GM19035 (cell line): ENCODE results near the gene SHB.

Experiments used
- ATAC-seq: cut with Tn5 transposase; IDR thresholded peaks from one replicate; pipeline ENCODE4 v1.9.1; 2021; ENCODE audit not compliant: unreplicated experiment

Gene SHB

DNA sequence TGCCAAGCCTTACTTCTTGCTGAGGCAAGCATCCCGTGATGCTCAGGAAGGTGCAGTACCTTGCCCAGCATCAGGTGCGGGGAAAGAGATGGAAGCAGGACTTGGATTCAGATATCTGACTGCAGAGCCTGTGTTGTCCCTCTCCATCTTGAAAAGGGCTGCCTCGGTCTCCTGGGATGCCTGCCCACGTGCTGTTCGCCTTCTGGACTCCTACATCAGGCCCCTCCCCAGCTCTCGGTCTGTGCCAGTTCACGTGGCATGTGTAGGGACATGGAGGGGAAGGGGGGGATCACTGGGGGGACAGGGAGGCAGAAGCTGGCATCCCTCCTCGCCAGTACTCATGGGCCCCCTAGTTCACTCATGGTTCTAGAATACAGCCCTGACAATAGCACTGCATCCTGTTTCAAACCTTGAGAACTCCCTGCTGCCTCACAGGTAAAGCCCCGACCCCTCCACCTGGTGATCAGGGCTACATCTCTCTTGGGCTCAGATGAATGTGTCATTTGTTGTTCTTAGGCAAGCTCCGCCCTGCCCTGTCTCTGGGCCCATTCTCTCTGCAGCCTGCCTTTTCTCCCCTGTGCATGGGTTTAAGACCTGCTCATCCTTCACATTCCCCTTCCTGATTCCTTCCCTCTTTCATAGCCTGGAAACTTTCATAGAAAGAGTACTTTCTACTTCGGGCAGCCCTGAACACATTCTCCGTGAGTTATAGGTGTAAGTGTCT is 126.2 kb downstream of the SHB start:
- no peak for ATAC-seq

DNA sequence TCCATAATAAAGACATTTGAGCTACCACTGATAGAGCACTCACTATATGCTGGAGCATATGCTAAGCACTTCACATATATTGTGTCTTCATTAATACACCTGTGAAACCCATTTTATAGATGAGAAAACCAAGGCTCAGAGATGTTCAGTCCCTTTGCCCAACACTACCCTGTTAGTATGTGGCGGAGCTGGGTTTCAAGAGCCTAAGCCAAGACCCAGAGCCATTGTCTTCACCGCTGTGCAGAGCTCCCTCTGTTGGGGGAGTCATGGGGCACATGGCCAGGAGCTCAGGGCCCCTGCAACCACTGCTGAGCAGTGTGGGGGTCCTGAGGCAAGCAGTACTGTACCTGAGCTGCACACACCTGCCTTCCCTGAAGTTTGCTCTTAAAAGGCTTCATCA is 127.8 kb downstream of the SHB start:
- no peak for ATAC-seq

DNA sequence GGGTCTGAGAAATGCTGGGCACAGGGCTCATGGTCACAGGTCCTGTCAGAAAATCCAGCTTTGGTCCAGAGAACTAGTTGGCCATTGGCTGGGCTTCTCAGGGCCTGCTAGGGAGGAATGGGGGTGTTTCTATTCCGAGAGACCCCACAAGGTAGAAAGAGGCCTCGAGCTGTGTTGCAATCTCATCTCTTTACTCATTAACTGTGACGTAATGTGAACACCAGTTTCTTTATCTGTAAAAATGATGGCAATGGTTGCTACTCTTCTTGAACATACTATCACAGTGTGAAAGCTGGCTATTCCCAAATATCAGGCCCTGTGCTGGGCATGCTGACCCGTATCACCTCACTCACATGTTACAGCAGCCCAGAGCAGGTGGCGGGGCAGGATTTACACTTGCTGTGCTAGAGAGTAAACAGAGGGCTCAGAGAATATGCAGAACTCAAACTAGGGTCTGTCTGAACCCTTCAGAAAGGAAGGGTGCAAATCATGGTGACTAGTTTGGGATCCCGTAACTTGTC is 129.4 kb downstream of the SHB start:
- no peak for ATAC-seq

DNA sequence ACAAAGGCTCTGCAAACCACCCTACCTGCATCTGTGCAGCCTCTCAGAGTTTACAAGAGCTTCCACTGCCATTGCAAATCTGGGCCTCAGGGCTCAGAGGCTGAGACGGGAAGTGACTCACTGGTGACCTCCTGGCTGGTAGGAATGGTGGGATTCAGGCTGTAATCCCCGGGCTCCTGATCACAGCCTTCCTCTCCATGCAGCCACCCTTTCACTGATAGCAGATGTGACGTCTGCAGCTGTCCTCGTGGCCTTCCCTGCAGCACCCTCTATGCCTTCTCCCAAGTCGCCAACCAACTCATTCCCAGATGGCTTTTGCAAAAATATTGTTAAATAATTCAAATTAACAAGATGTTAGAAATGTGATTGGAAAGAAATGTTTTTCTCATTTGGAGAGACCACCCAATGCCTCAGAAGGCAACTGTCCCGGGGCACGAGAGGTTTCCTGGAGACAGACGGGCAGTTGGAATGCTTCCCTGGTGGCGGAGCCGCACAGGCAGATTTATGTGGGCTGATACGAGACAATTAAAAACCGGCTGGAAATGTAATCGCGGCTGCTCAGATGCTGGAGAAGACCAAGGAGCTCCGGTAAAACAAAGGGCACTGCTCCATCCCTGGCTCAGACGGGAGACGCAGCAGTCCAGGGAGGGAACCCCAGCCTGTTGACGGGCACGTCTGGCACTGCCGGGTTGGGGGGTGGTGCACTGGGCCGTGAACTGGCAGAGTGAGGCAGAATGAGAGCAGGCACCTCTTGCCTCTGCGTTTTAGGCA is 130.7 kb downstream of the SHB start:
- ATAC-seq, result no peak

DNA sequence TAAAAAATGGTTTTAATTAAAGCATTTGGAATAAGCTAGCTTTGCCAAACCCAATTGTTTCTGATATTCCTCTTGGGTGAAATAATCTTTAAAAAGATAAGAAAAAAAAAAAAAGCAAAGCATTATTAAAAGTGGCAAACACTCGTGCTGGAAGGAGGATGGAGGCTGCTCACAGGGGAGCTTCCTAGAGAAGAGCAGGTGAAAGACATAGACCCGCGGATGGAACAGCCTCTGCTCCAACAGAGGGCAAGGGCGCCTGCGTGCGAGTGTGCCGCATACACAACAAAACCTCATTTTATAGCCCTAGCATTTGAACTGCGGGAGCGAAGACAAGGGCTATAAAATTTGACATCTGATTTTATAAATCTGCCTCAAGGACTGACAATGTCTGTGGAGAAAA is 131.7 kb downstream of the SHB start:
- no peak for ATAC-seq

DNA sequence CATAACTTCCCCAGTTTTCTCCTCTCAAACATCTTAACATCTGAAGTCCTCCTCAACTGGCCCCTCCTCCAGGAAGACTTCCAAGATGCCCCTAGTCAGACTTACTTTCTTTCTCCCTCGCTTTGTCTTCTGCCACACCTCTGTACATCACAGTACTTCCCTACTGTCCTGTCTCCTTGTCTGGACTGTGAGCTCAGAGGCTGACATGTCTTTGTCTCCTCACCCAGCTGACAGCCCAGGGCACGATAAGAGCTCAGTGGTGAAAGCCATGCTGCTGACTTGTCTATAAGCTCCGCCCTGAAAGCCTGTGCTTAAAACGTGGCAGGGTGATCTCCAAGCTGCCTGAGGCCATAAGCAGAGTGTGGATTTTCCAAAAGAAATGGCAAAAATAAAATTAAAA is 132.1 kb downstream of the SHB start:
- ATAC-seq, result no peak

DNA sequence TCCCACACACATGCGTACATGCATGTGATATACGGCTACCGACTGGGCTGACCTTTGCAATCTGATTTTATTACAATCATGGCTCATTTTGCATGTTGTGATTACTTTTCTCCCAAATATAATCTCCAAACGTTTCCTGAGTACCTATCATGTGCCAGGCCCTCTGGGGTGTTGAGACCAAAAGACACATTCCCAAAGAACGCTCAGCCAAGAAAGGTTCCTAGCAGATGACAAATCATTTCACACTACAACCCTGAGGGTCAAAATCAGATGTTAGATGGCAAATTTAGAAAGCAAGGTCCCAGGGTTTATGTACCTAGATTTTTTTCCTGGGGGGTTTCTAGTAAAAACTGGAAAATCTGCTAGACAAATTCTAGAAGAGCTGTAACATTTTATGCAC is 132.7 kb downstream of the SHB start:
- ATAC-seq, result no peak

DNA sequence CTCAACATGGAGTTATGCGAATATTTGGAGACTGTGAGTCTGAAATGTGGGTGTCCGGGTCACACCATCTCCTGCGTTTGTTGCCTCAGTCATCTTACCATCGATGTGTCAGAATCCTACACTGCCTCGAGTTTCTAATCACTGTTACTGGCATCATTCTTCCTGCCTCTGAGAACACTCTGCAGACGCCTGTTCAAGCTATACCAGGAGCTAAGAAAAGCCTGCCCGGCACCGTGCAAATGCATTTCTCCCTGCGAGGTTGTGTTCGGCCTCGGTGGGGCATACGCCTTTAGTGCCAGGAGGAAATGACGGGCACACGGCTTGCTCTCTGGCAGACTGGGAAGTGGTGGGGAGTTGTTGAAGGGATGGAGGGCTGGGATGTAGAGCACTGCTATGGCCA is 133.9 kb downstream of the SHB start:
- no peak for ATAC-seq

DNA sequence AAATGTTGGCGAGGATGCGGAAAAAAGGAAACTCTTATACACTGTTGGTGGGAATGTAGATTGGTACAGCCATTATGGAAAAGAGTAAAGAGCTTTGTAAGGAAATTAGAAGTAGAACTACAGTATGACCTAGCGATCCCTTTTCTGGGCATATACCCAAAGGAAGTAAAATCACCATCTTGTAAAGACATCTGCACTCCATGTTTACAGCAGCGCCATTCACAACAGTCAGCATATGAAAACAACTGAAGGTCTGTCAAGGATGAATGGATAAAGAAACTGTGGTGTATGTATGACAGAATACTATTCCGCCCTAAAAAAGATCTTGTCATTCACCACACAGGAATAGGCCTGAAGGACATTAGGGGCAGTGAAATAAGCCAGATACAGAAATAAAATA is 137.4 kb downstream of the SHB start:
- no peak for ATAC-seq

DNA sequence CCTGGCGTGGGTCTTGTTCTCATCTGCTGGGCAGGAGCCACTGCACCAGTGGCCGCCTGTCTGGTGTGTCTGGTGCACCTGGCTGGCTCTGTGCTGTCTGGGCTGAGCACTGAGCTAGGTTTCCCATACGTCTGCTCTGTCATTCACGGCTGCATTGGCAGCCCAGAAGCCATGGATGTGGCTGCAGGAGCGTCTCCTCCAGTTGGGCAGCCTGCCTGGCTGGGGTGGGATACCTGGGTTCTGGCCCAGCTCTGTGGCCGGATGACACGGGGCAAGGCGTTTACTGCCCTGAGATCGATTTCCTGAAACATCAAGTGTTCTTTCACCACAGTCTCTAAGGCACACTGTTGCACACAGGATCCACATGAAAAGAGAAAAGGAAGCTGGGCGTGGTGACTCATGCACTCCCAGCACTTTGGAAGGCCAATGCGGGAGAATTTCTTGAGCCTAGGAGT is 139.6 kb downstream of the SHB start:
- no peak for ATAC-seq

DNA sequence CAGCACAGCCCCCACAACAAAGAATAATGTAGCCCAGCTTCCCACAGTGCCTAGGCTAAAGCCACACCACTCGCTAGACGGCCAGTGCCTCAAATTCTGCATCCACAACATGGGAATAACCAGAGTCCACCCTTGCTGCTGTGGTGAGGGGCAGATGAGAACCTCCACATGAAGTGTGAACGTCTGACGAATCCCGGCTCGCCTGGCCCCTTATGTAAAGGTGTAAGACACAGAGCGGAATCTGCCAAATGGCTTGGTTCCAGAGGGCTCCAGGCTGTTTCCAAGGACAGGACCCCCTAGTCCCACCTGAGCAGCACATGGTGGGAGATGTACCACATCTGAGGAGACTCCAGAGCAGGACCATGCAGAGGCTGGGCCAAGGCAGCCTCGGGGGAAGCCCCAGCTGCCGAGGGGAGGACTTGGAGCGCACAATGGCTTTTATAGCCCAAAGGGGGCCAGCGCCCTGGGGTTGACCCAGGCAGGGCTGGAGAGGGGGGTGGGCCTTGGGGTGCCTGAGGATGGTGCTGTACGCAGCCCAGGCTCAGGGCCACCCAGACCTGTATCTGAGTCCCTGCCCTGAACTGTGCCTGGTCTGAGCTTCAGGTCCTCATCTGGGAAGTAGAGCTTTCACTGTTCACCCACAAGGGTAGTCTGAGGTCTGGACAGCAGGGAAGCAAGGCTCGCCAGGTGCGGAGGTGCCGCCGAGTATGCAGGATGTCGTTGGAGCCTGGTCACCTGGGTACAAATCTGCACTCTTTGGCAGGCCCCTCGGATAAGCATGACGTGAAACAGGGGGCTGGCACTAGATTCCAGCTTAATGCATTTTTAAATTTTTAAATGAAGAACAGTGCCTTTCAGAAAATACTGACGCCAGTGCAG is 140.2 kb downstream of the SHB start:
- ATAC-seq, result no peak

DNA sequence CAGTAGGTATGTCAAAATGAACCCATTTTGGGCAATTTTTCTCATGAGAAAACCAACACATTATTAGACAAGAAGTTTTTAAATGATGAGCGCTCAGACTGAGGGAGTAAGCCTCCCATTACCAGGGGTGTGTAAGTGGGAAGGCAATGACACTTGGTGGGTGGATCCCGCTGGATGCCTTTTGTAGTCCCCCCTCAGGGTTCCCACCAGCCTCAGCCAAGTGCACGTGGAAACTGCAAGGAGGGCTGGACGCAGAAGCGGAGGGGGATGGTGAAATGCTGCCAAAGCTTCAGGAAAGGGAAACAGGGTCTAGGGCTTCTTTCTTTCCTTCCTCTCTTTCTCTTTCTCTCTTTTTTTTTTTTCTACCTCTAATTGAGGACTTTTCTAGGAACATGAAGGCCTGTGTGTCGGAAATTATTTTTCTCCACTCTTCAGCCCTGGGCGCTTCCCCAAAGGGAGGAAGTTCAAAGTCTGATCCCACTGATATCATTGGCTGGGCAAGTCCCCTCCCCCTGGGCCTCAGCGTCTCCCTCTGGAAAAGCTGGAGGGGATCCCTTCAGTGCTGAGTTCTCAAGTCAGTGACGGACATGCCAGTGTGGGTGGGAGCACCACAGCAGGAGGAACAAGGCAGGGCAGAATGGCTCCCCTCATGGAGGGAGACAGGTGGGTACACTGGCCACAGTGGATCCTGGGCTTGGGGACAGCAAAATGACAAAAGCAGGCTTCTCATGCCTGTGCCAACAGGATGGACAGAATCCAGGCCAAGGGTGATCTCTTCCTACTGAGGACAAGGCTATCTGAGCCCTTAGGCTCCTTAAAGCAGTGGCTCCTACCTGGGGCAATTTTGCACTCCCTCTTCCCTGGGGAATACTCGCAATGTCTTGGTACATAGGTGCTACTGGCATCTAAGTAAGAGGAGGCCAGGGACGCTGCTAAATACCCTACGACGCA is 141.2 kb downstream of the SHB start:
- ATAC-seq, result no peak

DNA sequence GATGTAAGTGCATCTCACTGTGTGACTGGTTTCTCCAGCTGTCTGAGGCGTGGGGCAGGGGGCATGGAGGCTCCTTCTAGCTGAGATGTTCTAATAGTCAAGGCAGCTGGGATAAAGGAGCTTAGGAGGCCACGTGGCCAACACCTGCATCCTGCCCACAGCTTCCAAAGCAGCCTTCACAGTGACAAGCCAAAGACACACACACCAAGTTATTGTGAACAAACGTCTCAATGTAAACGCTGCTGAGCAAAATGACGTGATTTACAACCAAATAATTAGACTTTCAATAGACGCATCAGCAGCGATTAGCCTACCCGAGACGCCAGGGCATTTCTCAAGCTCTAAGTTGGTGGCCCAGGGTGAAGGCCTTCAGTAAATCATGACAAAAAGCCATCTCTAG is 141.9 kb downstream of the SHB start:
- no peak for ATAC-seq

DNA sequence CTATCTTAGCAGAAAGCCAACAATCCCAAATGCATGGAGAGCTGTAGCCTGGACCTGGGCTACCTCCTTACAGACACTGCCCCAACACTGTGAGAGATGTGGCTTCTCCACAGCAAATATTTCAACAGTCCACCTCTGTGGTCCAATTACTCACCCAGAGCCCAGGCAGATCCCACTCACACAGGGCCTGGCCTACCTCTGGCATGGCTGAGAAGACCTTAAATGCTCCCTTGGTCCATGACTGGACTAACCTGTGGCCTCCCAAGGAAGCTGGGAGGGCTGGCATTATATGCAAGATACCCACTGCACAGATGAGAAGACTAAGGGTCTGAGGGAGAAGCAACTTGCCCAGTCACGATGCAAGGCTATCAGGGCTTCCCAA is 142.3 kb downstream of the SHB start:
- ATAC-seq, result no peak

DNA sequence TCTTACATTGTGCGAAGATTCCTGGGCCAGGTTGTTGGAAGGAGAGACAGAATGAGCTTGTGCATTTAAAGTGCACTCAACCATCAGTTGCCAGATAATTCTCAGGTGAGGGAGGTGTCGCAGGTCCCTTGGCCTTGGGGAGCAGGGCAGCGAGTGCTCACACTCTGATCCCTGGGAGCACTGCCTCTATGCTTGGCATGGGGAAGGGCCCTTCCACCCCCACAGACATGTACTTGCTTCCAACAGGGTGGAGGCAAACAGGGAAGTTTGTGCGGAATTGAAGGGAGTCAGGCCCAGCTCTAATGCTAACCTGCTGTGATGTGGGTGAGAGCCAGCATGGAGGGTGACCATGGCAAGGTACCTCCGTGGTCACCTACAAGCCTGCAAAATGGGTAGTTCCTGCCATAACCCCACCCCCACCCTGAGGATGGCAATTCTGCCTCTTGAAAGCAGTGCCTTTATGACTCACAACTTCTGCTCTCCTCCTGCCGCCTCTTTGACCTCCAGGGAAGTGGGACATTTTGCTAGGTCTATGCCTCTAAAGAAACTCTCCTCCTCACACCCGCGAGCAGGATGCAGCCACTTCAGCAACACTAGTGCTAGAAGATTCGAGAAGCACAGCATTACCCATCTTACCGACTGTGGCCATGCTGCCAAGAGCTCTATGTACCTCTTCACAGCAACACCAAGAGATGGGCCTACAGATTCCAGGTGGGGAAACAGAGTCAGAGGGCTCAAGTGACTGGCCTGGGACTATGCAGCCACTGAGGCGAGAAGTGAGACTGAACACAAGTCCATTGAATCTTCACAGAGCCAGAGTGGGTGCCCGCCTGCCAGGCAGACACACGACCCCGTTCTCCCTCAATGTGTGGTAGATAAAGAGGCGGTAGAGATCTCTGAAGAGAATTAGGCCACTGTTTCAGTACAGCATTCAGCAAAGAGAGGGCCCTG is 143.0 kb downstream of the SHB start:
- ATAC-seq, result no peak

DNA sequence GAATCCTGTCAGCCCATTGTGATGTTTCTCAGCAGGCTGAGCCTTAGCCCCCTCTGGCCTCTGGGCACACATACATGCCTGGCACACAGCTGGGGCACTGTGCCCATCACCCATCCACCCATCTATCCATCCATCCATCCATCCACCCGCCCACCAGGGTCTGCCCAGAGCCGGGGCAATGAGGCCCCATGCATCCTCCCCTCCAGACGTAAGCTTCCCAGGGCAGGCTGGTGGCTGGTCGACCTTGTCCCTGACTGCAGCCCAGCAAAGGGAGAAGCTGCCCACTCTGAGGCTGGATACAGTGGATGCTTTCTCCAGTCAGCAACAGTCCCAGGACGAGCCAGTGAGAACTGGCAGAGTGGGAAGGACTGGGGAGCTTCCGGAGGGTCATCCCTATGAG is 144.0 kb downstream of the SHB start:
- no peak for ATAC-seq

DNA sequence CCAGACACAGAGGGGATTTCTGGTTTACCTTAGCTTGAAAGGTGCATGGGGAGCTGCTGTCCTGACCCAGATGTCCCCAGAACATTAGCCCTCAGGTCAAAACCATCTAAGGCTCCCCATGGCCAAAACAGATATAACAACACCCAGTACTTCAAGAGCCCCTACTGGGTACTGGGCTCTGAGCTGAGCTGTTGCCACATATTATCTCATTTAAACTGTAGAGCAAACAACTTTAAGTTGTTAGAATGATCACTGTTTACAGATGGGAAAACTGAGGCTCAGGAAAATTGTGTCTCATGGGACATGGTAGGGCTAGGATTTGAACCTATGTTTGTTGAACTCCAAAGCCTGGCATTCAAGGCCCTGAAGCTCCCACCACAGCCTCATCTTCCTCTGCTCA is 144.5 kb downstream of the SHB start:
- no peak for ATAC-seq

DNA sequence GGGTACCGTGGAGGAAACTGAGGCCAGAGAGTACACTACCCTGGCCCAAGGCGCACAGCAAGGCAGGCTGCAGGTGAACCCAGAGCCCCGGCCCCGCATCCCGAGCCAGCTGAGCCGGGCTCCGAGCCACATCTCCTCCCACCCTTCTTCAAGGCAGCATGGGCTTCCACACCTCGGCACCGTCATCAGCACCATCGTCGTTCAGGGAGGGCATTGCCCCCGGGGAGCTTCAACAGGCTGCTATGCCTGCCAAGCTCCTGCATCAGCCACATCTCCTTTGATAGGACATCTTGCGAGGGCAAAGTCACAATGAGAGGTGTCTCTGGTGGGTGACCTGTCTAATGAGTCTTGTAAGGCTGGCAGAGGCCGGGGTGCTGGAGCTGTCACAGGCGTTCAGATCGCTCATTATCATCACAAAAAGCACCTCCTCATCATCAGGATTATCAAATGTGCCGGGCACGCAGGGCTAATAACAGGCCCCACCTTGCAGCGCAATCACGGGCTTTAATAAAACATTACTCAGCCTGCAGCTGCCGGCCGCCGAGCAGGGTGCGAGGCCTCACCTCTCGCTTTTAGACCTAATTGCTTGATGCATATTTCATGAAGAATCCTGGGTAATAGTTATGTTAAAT is 145.1 kb downstream of the SHB start:
- no peak for ATAC-seq
